T-helper 17 cell (primary cell): ENCODE data around the gene ADAT3. TPM values are rescaled to one million over a fixed set of nuclear protein-coding genes. Genes with fewer than 3 reads are reported as not detected.

Experiments used
- ATAC-seq: fragments of 150-1000 bp; cut with Tn5 transposase; 2 replicates; pipeline ENCODE4 v1.10.0; 2021; ENCODE audit warnings: mild to moderate bottlenecking, moderate library complexity
- DNase-seq, 3 donors: peaks; one replicate each; pipeline versions ENCODE4 v3.0.0 to v3.0.0-alpha.2; 2020 to 2021
- H3K9me3 ChIP-seq: one replicate; pipeline ENCODE4 v1.7.0; 2013; ENCODE audit warnings: low read length, mild to moderate bottlenecking; ENCODE audit not compliant: control insufficient read depth, poor library complexity, severe bottlenecking
- H3K27ac Mint-ChIP-seq: one replicate; pipeline ENCODE4 v1.8.0; 2022; ENCODE audit warnings: mild to moderate bottlenecking, moderate library complexity, mixed read lengths
- H3K27me3 Mint-ChIP-seq: one replicate; pipeline ENCODE4 v1.8.0; 2022; ENCODE audit warnings: mixed read lengths
- H3K36me3 Mint-ChIP-seq: one replicate; pipeline ENCODE4 v1.8.0; 2022; ENCODE audit warnings: low read depth, mixed read lengths
- H3K4me1 Mint-ChIP-seq: one replicate; pipeline ENCODE4 v1.8.0; 2022; ENCODE audit warnings: mild to moderate bottlenecking, mixed read lengths
- H3K4me3 Mint-ChIP-seq: one replicate; pipeline ENCODE4 v1.8.0; 2022; ENCODE audit warnings: mild to moderate bottlenecking, moderate library complexity, mixed read lengths
- total RNA-seq, 4 donors: library from RNA in 2 of 4; stranded (reverse) in 2 of 4; gene quantifications; one replicate each; pipeline ENCODE4 v1.2.3 and lab custom pipeline; 2022 to 2026

ADAT3 gene
- total RNA-seq, 2 donors from 2014 or later, result 6.4 to 8.5 TPM

DNA sequence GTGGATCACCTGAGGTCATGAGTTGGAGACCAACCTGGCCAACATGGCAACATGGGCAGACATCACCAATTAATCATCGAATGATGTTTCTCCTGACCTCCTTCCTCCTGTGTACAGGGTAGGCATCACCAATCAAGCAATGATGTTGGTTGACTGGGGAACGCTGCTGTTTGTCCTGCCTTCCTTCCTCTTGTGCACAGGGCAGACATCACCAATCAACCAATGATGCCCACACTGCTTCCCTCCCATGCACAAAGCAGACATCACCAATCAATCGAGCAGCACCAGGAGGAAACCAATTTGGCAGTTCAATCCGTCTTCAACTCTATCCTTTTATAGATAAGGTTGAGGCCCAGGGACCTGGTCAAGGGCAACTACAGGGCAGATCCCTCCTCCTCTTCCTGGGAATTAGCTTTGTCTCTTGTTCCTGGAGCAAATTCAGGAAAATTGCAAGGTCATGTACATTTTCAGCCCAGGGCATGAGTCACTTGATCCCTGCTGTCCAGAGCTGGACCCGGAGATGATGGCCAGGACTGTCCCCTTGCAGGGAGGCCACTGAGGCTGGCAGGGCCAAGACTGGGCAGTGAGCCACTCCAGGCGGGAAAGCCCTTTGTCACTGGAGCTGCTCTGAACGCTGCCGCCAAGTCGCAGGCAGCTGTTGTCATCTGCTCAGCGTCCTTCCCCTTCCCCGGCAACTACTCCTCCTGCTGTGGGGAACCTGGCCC is 30.4 kb downstream of the ADAT3 start:
- ATAC-seq, result no peak
- no peaks in the 10 kb centered on the region for H3K9me3 ChIP-seq
- no peak overlapping the region for H3K27ac Mint-ChIP-seq
- peaks cover 22% of the 10 kb centered on the region for H3K4me1 Mint-ChIP-seq
- no peak overlapping the region for H3K4me3 Mint-ChIP-seq
- H3K27me3 Mint-ChIP-seq, result no peaks in the 10 kb centered on the region
- peaks cover 3% of the 10 kb centered on the region for H3K36me3 Mint-ChIP-seq
- DNase-seq, result no peak

DNA sequence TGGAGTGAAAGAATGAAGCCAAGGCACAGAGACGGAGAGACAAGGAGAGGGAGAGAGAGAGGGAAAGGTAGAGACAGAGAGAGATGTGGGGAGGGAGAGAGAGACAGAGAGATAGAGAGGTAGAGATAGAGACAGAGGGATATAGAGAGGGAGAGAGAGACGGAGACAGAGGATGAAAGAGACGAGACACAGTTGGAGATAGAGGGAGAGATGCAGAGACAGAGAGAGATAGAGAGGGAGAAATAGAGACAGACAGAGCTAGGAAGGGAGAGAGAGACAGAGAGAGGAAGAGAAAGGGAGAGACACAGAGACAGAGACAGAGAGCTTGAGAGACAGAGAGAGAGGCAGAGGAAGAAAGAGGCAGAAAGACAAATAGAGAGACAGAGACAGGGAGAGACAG is 31.2 kb downstream of the ADAT3 start:
- DNase-seq (no peak), ATAC-seq (no peak)
- H3K4me1 Mint-ChIP-seq, result peaks cover 22% of the 10 kb centered on the region
- no peaks in the 10 kb centered on the region for H3K9me3 ChIP-seq
- H3K36me3 Mint-ChIP-seq, result peaks cover 3% of the 10 kb centered on the region
- no peak overlapping the region for H3K4me3 Mint-ChIP-seq
- peak overlapping the region; percentile 69 for H3K27ac Mint-ChIP-seq
- H3K27me3 Mint-ChIP-seq, result no peaks in the 10 kb centered on the region

- no peaks in the 10 kb centered on the region for H3K27me3 Mint-ChIP-seq
- DNase-seq (no peak), ATAC-seq (no peak)
- peaks cover 22% of the 10 kb centered on the region for H3K4me1 Mint-ChIP-seq
- H3K4me3 Mint-ChIP-seq, result no peak overlapping the region
- peaks cover 7% of the 10 kb centered on the region for H3K36me3 Mint-ChIP-seq
- H3K9me3 ChIP-seq, result no peaks in the 10 kb centered on the region
- peak overlapping the region; percentile 69 for H3K27ac Mint-ChIP-seq
Measured at GRCh38 chr19:1936916-1937610, 31.9 kb downstream of the ADAT3 start.

DNA sequence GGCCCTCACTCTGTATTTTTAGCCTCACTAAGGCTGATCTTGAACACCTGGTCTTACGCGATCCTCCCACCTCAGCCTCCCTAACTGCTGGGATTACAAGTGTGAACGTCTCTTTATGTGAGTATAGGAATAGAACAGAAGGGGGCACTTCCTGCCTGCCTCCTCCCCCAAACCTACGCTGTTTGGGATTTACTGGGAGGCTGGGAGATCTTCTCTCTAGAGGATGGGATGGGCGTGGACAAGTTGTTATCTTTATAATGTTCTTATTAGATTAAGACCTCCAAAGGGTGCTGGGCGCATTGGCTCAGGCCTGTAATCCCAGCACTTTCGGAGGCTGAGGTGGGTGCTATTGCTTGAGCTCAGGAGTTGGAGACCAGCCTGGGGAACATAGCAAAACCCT is 32.9 kb downstream of the ADAT3 start:
- no peak overlapping the region for H3K4me3 Mint-ChIP-seq
- peaks cover 7% of the 10 kb centered on the region for H3K36me3 Mint-ChIP-seq
- H3K27ac Mint-ChIP-seq, result no peak overlapping the region

DNA sequence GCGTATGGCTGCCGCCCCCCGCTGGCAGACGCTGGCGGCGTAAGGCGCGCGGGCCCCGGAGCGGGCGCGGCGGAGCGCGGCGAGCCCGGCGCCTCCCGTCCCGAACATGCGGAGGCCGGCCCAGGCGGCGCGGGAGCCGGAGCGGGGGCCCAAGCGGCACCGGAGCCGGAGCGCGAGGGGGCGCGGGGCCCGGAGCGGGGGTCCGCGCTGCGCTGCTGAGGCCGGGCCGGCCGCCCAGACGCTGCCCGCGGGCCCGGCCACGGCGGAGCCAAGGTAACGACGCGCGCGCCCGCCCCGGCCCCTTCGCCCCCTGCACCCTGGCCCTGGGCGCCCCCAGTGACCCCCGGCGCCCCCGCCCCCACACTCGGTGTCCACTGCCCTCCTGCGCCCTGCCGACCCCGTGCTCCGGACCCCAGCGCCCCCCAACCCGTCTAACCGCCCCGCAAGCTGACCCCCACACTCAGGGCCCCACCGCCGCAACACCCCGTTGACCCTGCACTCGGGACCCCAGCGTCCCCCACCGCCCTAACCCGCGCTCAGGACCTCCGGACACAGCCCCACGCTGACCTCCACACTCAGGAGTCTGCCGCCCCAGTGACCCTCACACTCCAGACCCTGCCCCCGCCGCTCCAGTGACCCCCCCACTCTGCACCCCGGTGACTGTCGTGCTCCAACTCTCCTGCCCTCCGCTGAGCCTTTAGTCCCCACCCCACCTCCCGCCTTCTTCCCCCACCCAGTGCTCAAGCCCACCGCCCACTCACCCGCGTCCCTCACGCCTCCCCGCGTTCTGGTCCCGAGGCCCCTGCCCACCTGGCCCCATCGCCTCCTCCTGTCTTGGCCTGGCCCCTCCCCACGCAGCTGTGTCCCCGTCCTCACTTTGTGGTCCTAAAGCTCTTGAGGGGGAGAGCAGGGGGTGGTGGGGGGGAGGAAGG is 36.2 kb downstream of the ADAT3 start, which contains the start of gene CSNK1G2:
CSNK1G2 (plus strand) TSS at position 27 of the 932 bp plus-strand sequence. CDS start 28,601 bp downstream, outside the sequence.
- peak within 1 kb of the TSS; percentile 97 for H3K4me3 Mint-ChIP-seq
- DNase-seq, result no peak
- peaks cover 29% of the 10 kb centered on the region for H3K4me1 Mint-ChIP-seq
- peak within 1 kb of the TSS; percentile 98 for H3K27ac Mint-ChIP-seq
- H3K36me3 Mint-ChIP-seq, result peaks cover 7% of the 10 kb centered on the region
- no peaks in the 10 kb centered on the region for H3K27me3 Mint-ChIP-seq
- no peaks in the 10 kb centered on the region for H3K9me3 ChIP-seq
- no peak for ATAC-seq

More for the DNA sequence above, 32.9 kb downstream of the ADAT3 start:
- DNase-seq (no peak), ATAC-seq (no peak)
- no peaks in the 10 kb centered on the region for H3K27me3 Mint-ChIP-seq
- H3K4me1 Mint-ChIP-seq, result peaks cover 26% of the 10 kb centered on the region
- no peaks in the 10 kb centered on the region for H3K9me3 ChIP-seq

- peak; percentile 57 for ATAC-seq
- H3K27ac Mint-ChIP-seq, result peak overlapping the region; percentile 95
- H3K27me3 Mint-ChIP-seq, result no peaks in the 10 kb centered on the region
- no peaks in the 10 kb centered on the region for H3K9me3 ChIP-seq
- peaks cover 24% of the 10 kb centered on the region for H3K4me1 Mint-ChIP-seq
- H3K36me3 Mint-ChIP-seq, result peaks cover 4% of the 10 kb centered on the region
- peak; percentile 69 to 81 (median 74) for DNase-seq
- H3K4me3 Mint-ChIP-seq, result peak overlapping the region; percentile 97
Measured at GRCh38 chr19:1942078-1942933, 37.1 kb downstream of the ADAT3 start.

GRCh38 chr19:1942934-1943555 is 37.8 kb downstream of the ADAT3 start:
- peaks cover 4% of the 10 kb centered on the region for H3K36me3 Mint-ChIP-seq
- H3K4me3 Mint-ChIP-seq, result peak overlapping the region; percentile 97
- no peak for DNase-seq
- H3K27ac Mint-ChIP-seq, result peak overlapping the region; percentile 95
- no peaks in the 10 kb centered on the region for H3K27me3 Mint-ChIP-seq
- no peak for ATAC-seq
- H3K4me1 Mint-ChIP-seq, result peaks cover 24% of the 10 kb centered on the region
- H3K9me3 ChIP-seq, result no peaks in the 10 kb centered on the region

DNA sequence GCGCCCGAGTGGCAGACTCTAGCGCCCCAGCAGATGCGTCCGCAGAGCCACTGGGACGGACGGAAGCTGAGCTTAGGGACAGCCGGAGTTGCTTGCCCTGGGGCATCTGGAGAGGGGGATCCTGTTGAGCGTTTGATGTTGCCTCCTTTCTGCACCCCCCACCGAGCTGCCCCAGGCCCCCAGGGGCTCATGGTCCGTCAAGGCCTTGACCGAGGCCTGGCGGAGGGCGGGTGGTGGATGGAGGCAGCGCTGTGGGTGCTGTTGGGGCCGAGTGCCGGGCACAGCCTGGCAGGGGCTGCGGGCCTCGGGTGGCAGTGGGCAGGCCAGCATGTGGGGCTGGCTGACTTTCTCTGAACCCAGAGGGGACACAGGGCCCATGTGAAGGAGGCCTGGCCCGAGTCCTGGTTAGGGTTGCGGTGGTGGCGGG is 38.5 kb downstream of the ADAT3 start:
- Mint-ChIP-seq H3K4me1 (peaks cover 26% of the 10 kb centered on the region), H3K27me3 (no peaks in the 10 kb centered on the region), H3K36me3 (peaks cover 4% of the 10 kb centered on the region), H3K27ac (peak overlapping the region; percentile 95), H3K4me3 (peak overlapping the region; percentile 97)
- no peak for ATAC-seq
- DNase-seq, result no peak
- no peaks in the 10 kb centered on the region for H3K9me3 ChIP-seq

- H3K4me3 Mint-ChIP-seq, result peak overlapping the region; percentile 73
- H3K27ac Mint-ChIP-seq, result peak overlapping the region; percentile 95
- H3K4me1 Mint-ChIP-seq, result peaks cover 29% of the 10 kb centered on the region
- no peaks in the 10 kb centered on the region for H3K9me3 ChIP-seq
- peaks cover 4% of the 10 kb centered on the region for H3K36me3 Mint-ChIP-seq
- DNase-seq (no peak), ATAC-seq (no peak)
- no peaks in the 10 kb centered on the region for H3K27me3 Mint-ChIP-seq
Measured at GRCh38 chr19:1944088-1944915, 39.1 kb downstream of the ADAT3 start.

- ATAC-seq (no peak), DNase-seq (no peak)
- H3K9me3 ChIP-seq, result no peaks in the 10 kb centered on the region
- peak overlapping the region; percentile 39 for H3K4me3 Mint-ChIP-seq
- no peak overlapping the region for H3K27ac Mint-ChIP-seq
- H3K4me1 Mint-ChIP-seq, result peaks cover 28% of the 10 kb centered on the region
- H3K27me3 Mint-ChIP-seq, result no peaks in the 10 kb centered on the region
- H3K36me3 Mint-ChIP-seq, result peaks cover 4% of the 10 kb centered on the region
Measured at GRCh38 chr19:1944916-1945561, 39.8 kb downstream of the ADAT3 start.

- DNase-seq (no peak), ATAC-seq (no peak)
- Mint-ChIP-seq H3K36me3 (peaks cover 4% of the 10 kb centered on the region), H3K27me3 (no peaks in the 10 kb centered on the region), H3K4me1 (peaks cover 26% of the 10 kb centered on the region), H3K4me3 (peak overlapping the region; percentile 61), H3K27ac (no peak overlapping the region)
- no peaks in the 10 kb centered on the region for H3K9me3 ChIP-seq
Measured at GRCh38 chr19:1945899-1946298, 40.7 kb downstream of the ADAT3 start.
